Activated T-cell treated with anti-CD3 and anti-CD28 coated beads, Interleukin-2, amount 50 U/mL, for 48 hours (primary cell): Measurements from ENCODE around the gene GARNL3.

Experiments
- DNase-seq, 2 experiments: peaks; one replicate each; pipeline ENCODE4 v3.0.0-alpha.2; 2020

Gene GARNL3

GRCh38 chr9:127278372-127278771 is 13.8 kb downstream of the GARNL3 start:
- DNase-seq: no peak

- DNase-seq: no peak
Observed at GRCh38 chr9:127279717-127280285, 15.2 kb downstream of the GARNL3 start.

GRCh38 chr9:127280880-127281660 is 16.5 kb downstream of the GARNL3 start:
- no peak for DNase-seq

GRCh38 chr9:127281891-127282290 is 17.3 kb downstream of the GARNL3 start:
- DNase-seq: no peak

- no peak for DNase-seq
Observed at GRCh38 chr9:127282611-127283010, 18.0 kb downstream of the GARNL3 start.

GRCh38 chr9:127283135-127283534 is 18.6 kb downstream of the GARNL3 start:
- no peak for DNase-seq

- no peak for DNase-seq
Observed at GRCh38 chr9:127283917-127284497, 19.4 kb downstream of the GARNL3 start.

- no peak for DNase-seq
Observed at GRCh38 chr9:127285965-127286364, 21.4 kb downstream of the GARNL3 start.

GRCh38 chr9:127290561-127291065 is 26.0 kb downstream of the GARNL3 start:
- no peak for DNase-seq

GRCh38 chr9:127291246-127291778 is 26.7 kb downstream of the GARNL3 start:
- DNase-seq: no peak

GRCh38 chr9:127292415-127292814 is 27.8 kb downstream of the GARNL3 start:
- no peak for DNase-seq

- DNase-seq: no peak
Observed at GRCh38 chr9:127293328-127293727, 28.8 kb downstream of the GARNL3 start.

GRCh38 chr9:127293767-127294166 is 29.2 kb downstream of the GARNL3 start:
- no peak for DNase-seq

GRCh38 chr9:127295005-127295404 is 30.4 kb downstream of the GARNL3 start:
- no peak for DNase-seq

GRCh38 chr9:127300886-127301447 is 36.4 kb downstream of the GARNL3 start:
- no peak for DNase-seq

- no peak for DNase-seq
Observed at GRCh38 chr9:127303830-127304229, 39.3 kb downstream of the GARNL3 start.

- DNase-seq: no peak
Observed at GRCh38 chr9:127305206-127305837, 40.7 kb downstream of the GARNL3 start.

GRCh38 chr9:127305838-127306226 is 41.3 kb downstream of the GARNL3 start:
- DNase-seq: no peak

- DNase-seq: no peak
Observed at GRCh38 chr9:127307802-127308201, 43.2 kb downstream of the GARNL3 start.

GRCh38 chr9:127308652-127309434 is 44.3 kb downstream of the GARNL3 start:
- DNase-seq: no peak

- no peak for DNase-seq
Observed at GRCh38 chr9:127309715-127310114, 45.1 kb downstream of the GARNL3 start.

GRCh38 chr9:127311239-127311741 is 46.7 kb downstream of the GARNL3 start:
- peak; percentile 24 to 39 for DNase-seq
